GM12892 (cell line): Measurements from ENCODE around the gene HTR2B. TPM values are rescaled to one million over a fixed set of nuclear protein-coding genes. Genes with fewer than 3 reads are reported as not detected.

Source experiments
- DNase-seq: peaks from one replicate; pipeline ENCODE4 v3.0.0; 2011; ENCODE audit not compliant: insufficient read length
- FAIRE-seq: peaks from 2 replicates; lab custom pipeline; 2011; peaks lifted over from hg19 to GRCh38; lab: Jason Lieb, UNC
- POLR2A ChIP-seq: IDR thresholded peaks from 2 replicates; pipeline ENCODE4 v1.6.1; 2011; ENCODE audit warnings: low read depth, low read length, control low read depth
- POLR2AphosphoS5 ChIP-seq: IDR thresholded peaks from 2 replicates; pipeline ENCODE4 v1.6.1; 2011; ENCODE audit warnings: low read depth, low read length, control low read depth
- TAF1 ChIP-seq: IDR thresholded peaks from 2 replicates; pipeline ENCODE4 v1.6.1; 2011; ENCODE audit warnings: low read depth, mild to moderate bottlenecking, control low read depth, low read length, borderline replicate concordance
- polyA plus RNA-seq: library from polyadenylated mRNA; unstranded; fragments of >200 nt; gene quantifications from one replicate; pipeline ENCODE4 v1.2.1, GENCODE V29; 2012; ENCODE audit warnings: missing spikeins, inconsistent platforms; ENCODE audit not compliant: missing spikeins

HTR2B gene
- polyA plus RNA-seq: 0.40 TPM

DNA sequence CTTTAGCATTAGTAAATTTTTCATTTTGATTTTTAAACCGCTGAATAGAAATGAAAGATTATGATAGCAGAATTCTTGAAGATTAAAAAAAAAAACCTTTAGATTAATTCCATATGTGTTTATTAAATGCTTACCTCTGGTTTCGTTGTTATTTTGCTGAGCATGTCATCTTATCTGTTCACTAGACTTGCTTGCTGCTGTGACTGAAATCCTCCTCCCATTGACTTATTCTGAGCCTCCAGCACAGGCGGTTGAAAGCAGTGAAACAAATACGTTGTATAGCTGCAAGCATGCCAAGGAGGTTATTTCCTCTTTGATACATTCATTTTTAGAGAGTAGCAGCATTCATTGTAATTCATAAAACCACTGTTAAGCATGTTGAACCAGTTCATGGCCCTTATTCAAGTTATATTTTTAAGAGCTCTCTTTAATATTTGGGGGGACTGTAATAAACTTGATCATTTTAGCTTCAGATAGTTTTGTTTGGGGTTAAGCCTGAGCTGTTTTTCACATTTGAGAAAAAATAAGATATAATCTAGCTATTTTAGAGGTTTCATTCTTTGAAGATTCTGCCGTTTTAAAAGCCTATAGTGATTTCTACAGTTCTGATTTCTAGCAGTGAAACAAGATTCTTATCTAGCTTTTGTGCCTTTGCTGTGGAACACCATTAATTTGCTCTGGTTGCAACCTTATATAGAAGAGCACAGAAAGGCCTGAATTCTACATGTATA is at the start of gene HTR2B:
Gene HTR2B, minus strand, starts transcription at position 205 of the 731 bp plus-strand sequence. CDS start 1,278 bp downstream, outside the sequence.
- TF ChIP-seq POLR2A (no peak), TAF1 (no peak), POLR2AphosphoS5 (no peak)
- FAIRE-seq (peak; percentile 17), DNase-seq (no peak)

DNA sequence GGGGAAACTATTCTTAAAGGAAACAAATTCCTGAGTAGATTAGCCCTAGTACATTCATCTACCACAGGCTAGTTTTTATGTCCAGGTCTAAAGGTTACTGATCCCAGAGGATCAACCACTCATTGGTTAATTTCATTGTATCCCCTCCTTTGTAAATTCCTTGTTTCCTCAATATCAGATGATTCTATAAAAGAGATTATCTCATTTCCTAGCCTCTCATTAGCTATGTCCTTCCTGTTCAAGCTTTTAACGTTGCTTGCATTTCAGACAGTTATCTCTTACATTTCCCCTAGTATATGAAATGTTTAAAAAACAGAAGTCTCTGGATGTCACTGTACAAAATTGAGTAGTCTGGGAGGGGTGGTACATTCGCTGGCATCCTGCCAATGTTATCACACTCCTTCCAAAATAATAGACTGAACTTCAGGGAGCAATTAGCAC is 49.4 kb upstream of the HTR2B start:
- DNase-seq (no peak), FAIRE-seq (no peak)
- TF ChIP-seq TAF1: no peak
- no peak for TF ChIP-seq POLR2A
- TF ChIP-seq POLR2AphosphoS5: no peak

- FAIRE-seq (no peak), DNase-seq (no peak)
- TF ChIP-seq POLR2A (no peak), POLR2AphosphoS5 (no peak), TAF1 (no peak)
Measured at GRCh38 chr2:231172025-231172424, 47.2 kb upstream of the HTR2B start.

GRCh38 chr2:231170055-231170454 is 45.2 kb upstream of the HTR2B start:
- DNase-seq: no peak
- no peak for TF ChIP-seq POLR2AphosphoS5
- no peak for TF ChIP-seq TAF1
- no peak for TF ChIP-seq POLR2A
- FAIRE-seq: peak; percentile 53

GRCh38 chr2:231169488-231169887 is 44.6 kb upstream of the HTR2B start:
- TF ChIP-seq POLR2A (no peak), POLR2AphosphoS5 (no peak), TAF1 (no peak)
- no peak for FAIRE-seq

GRCh38 chr2:231168460-231169139 is 43.8 kb upstream of the HTR2B start:
- DNase-seq (no peak), FAIRE-seq (no peak)
- no peak for TF ChIP-seq POLR2A
- no peak for TF ChIP-seq TAF1
- no peak for TF ChIP-seq POLR2AphosphoS5

More at GRCh38 chr2:231169488-231169887, 44.6 kb upstream of the HTR2B start:
- no peak for DNase-seq

GRCh38 chr2:231167745-231168459 is 43.1 kb upstream of the HTR2B start:
- FAIRE-seq: no peak
- DNase-seq: no peak
- no peak for TF ChIP-seq POLR2AphosphoS5
- TF ChIP-seq POLR2A: no peak
- no peak for TF ChIP-seq TAF1

DNA sequence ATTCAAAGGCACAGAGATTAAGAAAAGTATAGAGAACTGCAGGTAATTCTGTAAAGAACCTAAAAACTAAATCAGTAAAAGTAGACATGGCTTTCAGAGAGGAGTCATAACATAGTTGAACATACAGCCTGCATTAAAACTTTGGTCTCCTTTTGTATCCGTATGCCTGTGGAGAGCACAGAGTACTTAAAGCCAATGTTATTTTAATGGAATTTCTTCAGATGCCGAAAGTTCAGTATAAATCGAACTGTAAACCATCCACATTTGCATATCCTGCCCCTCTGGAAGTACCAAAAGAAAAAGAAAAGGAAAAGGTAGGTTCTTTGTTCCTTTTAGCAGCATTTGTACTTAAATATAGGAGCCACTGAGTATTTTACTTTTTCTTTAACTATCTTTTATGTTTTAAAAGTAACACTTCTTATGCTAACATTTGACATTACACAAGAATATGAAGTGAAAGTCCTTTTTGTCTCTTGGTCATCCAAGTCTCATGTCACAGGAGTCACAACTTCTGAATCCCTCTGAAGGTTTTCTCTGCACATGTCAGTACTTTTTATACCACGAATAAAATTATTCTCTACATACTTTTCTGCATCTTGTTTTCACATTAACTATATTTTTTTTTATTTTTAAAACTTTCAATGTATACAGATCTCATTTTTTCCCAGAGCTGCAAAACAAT is 38.7 kb upstream of the HTR2B start:
- no peak for FAIRE-seq
- TF ChIP-seq TAF1 (no peak), POLR2AphosphoS5 (no peak), POLR2A (no peak)
- DNase-seq: no peak

GRCh38 chr2:231163011-231163410 is 38.2 kb upstream of the HTR2B start:
- no peak for TF ChIP-seq TAF1
- no peak for TF ChIP-seq POLR2AphosphoS5
- no peak for TF ChIP-seq POLR2A
- no peak for FAIRE-seq
- DNase-seq: no peak

DNA sequence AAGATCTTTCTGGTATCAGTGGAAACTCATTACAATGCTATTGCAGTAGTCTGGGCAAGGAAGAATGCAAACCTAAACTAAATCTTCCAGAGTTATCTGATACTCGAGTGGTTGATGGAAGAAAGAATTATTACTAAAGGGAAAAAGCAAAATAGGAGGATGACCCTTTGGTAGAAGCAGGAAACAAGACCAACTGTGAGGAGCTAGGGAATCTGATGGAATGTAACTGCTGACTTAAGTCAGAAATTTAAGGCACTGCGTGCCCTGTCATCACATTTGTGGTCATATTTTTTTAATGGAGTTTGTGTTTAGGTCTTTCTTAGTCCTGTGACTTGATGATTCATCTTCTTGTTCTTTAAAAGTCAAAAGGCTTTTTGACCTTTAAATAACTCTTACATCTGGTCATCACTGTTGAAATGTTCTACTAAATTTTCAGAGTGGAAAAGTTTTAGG is 37.1 kb upstream of the HTR2B start:
- no peak for FAIRE-seq
- TF ChIP-seq POLR2AphosphoS5 (no peak), TAF1 (no peak), POLR2A (no peak)
- no peak for DNase-seq

- peak; percentile 17 for FAIRE-seq
- TF ChIP-seq POLR2AphosphoS5 (no peak), POLR2A (no peak), TAF1 (no peak)
- DNase-seq: no peak
Measured at GRCh38 chr2:231161252-231161839, 36.5 kb upstream of the HTR2B start.
